Measurements from ENCODE around the gene PAMR1.

GRCh38 chr11:35553831-35554230 lies 28.4 kb upstream of the PAMR1 start:
- TF ChIP-seq EZH2 (IDR thresholded peaks at IDR 0.05; ENCODE audit: insufficient read depth, poor library complexity, severe bottlenecking) (no peak), EZH2phosphoT487 (IDR thresholded peaks at IDR 0.05; ENCODE audit: insufficient read depth, low read depth) (0 out of 2 replicates have a peak, but pooled peaks have one; percentile 38)
